CD4-positive, CD25-positive, alpha-beta regulatory T cell (primary cell): ENCODE measurements around the gene ADGRF3. TPM values are rescaled to one million over a fixed set of nuclear protein-coding genes. Genes with fewer than 3 reads are reported as not detected.
"Not testable (repeated sequence)": the region's sequence is repeated elsewhere in the genome, so short reads cannot be mapped to it uniquely, and the experiment has no call there.

Experiments used
- ATAC-seq, 2 donors: fragments of 150-1000 bp; cut with Tn5 transposase; one replicate each; pipeline ENCODE4 v1.10.0; 2021; ENCODE audit warnings: low read depth in 2 of 2, moderate number of reproducible peaks in 2 of 2, moderate library complexity in 1 of 2
- DNase-seq, 3 donors: peaks; one replicate each; pipeline versions ENCODE4 v3.0.0 to v3.0.0-alpha.2; 2012 to 2022; ENCODE audit warnings: mixed read lengths in 1 of 3
- H3K27ac ChIP-seq: one replicate; pipeline ENCODE4 v1.7.0; 2013; ENCODE audit warnings: mild to moderate bottlenecking, low read length; ENCODE audit not compliant: insufficient read depth, poor library complexity, severe bottlenecking
- H3K27me3 ChIP-seq: one replicate; pipeline ENCODE4 v1.7.0; 2013; ENCODE audit warnings: low read length; ENCODE audit not compliant: control insufficient read depth, insufficient read depth
- H3K36me3 ChIP-seq: one replicate; pipeline ENCODE4 v1.7.0; 2013; ENCODE audit warnings: mild to moderate bottlenecking, low read length, moderate library complexity; ENCODE audit not compliant: control insufficient read depth, insufficient read depth
- H3K4me1 ChIP-seq: 2 replicates; pipeline ENCODE4 v1.7.0; 2013; ENCODE audit warnings: mild to moderate bottlenecking, low read length; ENCODE audit not compliant: insufficient read depth, control insufficient read depth, poor library complexity, severe bottlenecking
- H3K4me3 ChIP-seq: one replicate; pipeline ENCODE4 v1.7.0; 2013; ENCODE audit warnings: low read depth, mild to moderate bottlenecking, low read length, moderate library complexity
- H3K9me3 ChIP-seq, 2 experiments: 1 replicate in 1 of 2; 2 replicates in 1 of 2; pipeline ENCODE4 v1.7.0; 2013; ENCODE audit warnings: low read length in 2 of 2, mild to moderate bottlenecking in 1 of 2, moderate library complexity in 1 of 2; ENCODE audit not compliant: control insufficient read depth in 2 of 2
- H3K27ac Mint-ChIP-seq, 3 donors: one replicate each; pipeline ENCODE4 v1.8.0; 2020 to 2022; ENCODE audit warnings: mild to moderate bottlenecking in 3 of 3, mixed read lengths in 3 of 3, moderate library complexity in 2 of 3
- H3K27me3 Mint-ChIP-seq: one replicate; pipeline ENCODE4 v1.8.0; 2022; ENCODE audit warnings: mild to moderate bottlenecking, mixed read lengths
- H3K36me3 Mint-ChIP-seq: one replicate; pipeline ENCODE4 v1.8.0; 2020; ENCODE audit warnings: mixed read lengths
- H3K4me1 Mint-ChIP-seq, 4 donors: one replicate each; pipeline ENCODE4 v1.8.0; 2020 to 2022; ENCODE audit warnings: mixed read lengths in 4 of 4, mild to moderate bottlenecking in 1 of 4
- H3K4me3 Mint-ChIP-seq, 4 donors: one replicate each; pipeline ENCODE4 v1.8.0; 2020 to 2022; ENCODE audit warnings: mild to moderate bottlenecking in 4 of 4, mixed read lengths in 4 of 4, moderate library complexity in 3 of 4
- H3K9me3 Mint-ChIP-seq, 7 donors: one replicate each; pipeline ENCODE4 v1.8.0; 2020 to 2022; ENCODE audit warnings: mixed read lengths in 7 of 7, mild to moderate bottlenecking in 3 of 7, moderate library complexity in 2 of 7
- polyA plus RNA-seq, 4 donors: library from polyadenylated mRNA; unstranded; fragments of 300-500 nt; fragmentation: Illumina TruSeq; gene quantifications; one replicate each; pipeline ENCODE4 v1.2.3, GENCODE V29; 2021
- total RNA-seq: library from RNA; stranded (reverse); gene quantifications from one replicate; pipeline ENCODE4 v1.2.3, GENCODE V29; 2022

Gene ADGRF3
- total and polyA plus RNA-seq, 5 donors from 2014 or later: 0.23 to 1.8 (median 0.37) TPM

DNA sequence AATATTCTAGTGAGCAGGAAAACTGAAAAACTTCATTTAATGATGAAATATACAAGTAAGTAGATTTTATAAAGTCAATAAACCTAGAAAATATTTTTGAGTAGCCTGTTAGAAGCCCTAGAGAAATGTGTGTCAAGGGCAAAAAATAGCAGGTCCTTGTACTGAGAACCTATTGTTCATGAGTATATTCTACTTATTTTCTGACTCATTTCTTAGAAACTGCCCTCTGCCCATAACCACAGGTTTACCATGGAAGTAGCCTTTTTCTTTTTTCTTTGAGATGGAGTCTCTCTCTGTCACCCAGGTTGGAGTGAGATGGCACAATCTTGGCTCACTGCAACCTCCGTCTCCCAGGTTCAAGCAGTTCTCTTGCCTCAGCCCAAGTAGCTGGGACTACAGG, 20.1 kb downstream of the ADGRF3 start:
- Histone ChIP-seq H3K36me3 (no peaks in the 10 kb centered on the region), H3K27ac (no peak overlapping the region), H3K9me3 (no peaks in the 10 kb centered on the region), H3K4me3 (no peak overlapping the region), H3K27me3 (no peaks in the 10 kb centered on the region), H3K4me1 (no peaks in the 10 kb centered on the region)
- H3K27ac Mint-ChIP-seq: no peak overlapping the region
- no peak overlapping the region for H3K4me3 Mint-ChIP-seq
- H3K36me3 Mint-ChIP-seq: no peaks in the 10 kb centered on the region
- H3K4me1 Mint-ChIP-seq: peaks cover 6 to 8% (median 7%) of the 10 kb centered on the region in 4 donors
- H3K9me3 Mint-ChIP-seq: peaks cover 0 to 1% (median 0%) of the 10 kb centered on the region in 7 donors
- no peaks in the 10 kb centered on the region for H3K27me3 Mint-ChIP-seq
- DNase-seq: peak in 1 of 3 donors; percentile 15
- no peak for ATAC-seq

- H3K27me3 ChIP-seq: no peaks in the 10 kb centered on the region
- Mint-ChIP-seq H3K36me3 (no peaks in the 10 kb centered on the region), H3K4me3 (no peak overlapping the region), H3K4me1 (peaks cover 6 to 8% (median 7%) of the 10 kb centered on the region in 4 donors), H3K27ac (no peak overlapping the region), H3K9me3 (peaks cover 0 to 1% (median 0%) of the 10 kb centered on the region in 7 donors), H3K27me3 (no peaks in the 10 kb centered on the region)
- no peaks in the 10 kb centered on the region for H3K9me3 ChIP-seq
- no peak overlapping the region for H3K4me3 ChIP-seq
- H3K27ac ChIP-seq: no peak overlapping the region
- DNase-seq (no peak), ATAC-seq (no peak)
- no peaks in the 10 kb centered on the region for H3K36me3 ChIP-seq
- H3K4me1 ChIP-seq: no peaks in the 10 kb centered on the region
These were observed 20.7 kb downstream of the ADGRF3 start for GRCh38 chr2:26325851-26326250.

- peaks cover 0 to 1% (median 0%) of the 10 kb centered on the region in 7 donors for H3K9me3 Mint-ChIP-seq
- no peaks in the 10 kb centered on the region for H3K27me3 ChIP-seq
- H3K4me1 ChIP-seq: no peaks in the 10 kb centered on the region
- DNase-seq (no peak), ATAC-seq (no peak)
- H3K27ac ChIP-seq: no peak overlapping the region
- H3K4me3 ChIP-seq: no peak overlapping the region
- H3K4me1 Mint-ChIP-seq: peaks cover 2 to 3% (median 3%) of the 10 kb centered on the region in 4 donors
- no peak overlapping the region for H3K27ac Mint-ChIP-seq
- H3K27me3 Mint-ChIP-seq: no peaks in the 10 kb centered on the region
- no peaks in the 10 kb centered on the region for H3K9me3 ChIP-seq
- H3K4me3 Mint-ChIP-seq: no peak overlapping the region
- no peaks in the 10 kb centered on the region for H3K36me3 Mint-ChIP-seq
- no peaks in the 10 kb centered on the region for H3K36me3 ChIP-seq
These were observed 21.7 kb downstream of the ADGRF3 start for GRCh38 chr2:26324903-26325302.

- not testable (repeated sequence) for H3K9me3 ChIP-seq, H3K4me1 ChIP-seq, DNase-seq, H3K4me1 Mint-ChIP-seq, H3K27me3 Mint-ChIP-seq, H3K36me3 Mint-ChIP-seq, H3K27me3 ChIP-seq, H3K9me3 Mint-ChIP-seq, H3K4me3 Mint-ChIP-seq, H3K4me3 ChIP-seq, H3K36me3 ChIP-seq, H3K27ac ChIP-seq, ATAC-seq
- H3K27ac Mint-ChIP-seq: peak overlapping the region in 1 of 3 donors; percentile 51
These were observed 22.1 kb downstream of the ADGRF3 start for GRCh38 chr2:26324479-26324878.

GRCh38 chr2:26318950-26319349, 27.6 kb downstream of the ADGRF3 start:
- no peak overlapping the region for H3K4me3 Mint-ChIP-seq
- H3K27ac Mint-ChIP-seq: no peak overlapping the region
- Histone ChIP-seq H3K9me3 (no peaks in the 10 kb centered on the region), H3K36me3 (no peaks in the 10 kb centered on the region), H3K27ac (no peak overlapping the region), H3K4me1 (no peaks in the 10 kb centered on the region), H3K27me3 (no peaks in the 10 kb centered on the region), H3K4me3 (no peak overlapping the region)
- H3K4me1 Mint-ChIP-seq: peaks cover 0 to 2% (median 0%) of the 10 kb centered on the region in 4 donors
- DNase-seq (no peak), ATAC-seq (no peak)
- peaks cover 0 to 1% (median 0%) of the 10 kb centered on the region in 7 donors for H3K9me3 Mint-ChIP-seq
- no peaks in the 10 kb centered on the region for H3K27me3 Mint-ChIP-seq
- no peaks in the 10 kb centered on the region for H3K36me3 Mint-ChIP-seq

DNA sequence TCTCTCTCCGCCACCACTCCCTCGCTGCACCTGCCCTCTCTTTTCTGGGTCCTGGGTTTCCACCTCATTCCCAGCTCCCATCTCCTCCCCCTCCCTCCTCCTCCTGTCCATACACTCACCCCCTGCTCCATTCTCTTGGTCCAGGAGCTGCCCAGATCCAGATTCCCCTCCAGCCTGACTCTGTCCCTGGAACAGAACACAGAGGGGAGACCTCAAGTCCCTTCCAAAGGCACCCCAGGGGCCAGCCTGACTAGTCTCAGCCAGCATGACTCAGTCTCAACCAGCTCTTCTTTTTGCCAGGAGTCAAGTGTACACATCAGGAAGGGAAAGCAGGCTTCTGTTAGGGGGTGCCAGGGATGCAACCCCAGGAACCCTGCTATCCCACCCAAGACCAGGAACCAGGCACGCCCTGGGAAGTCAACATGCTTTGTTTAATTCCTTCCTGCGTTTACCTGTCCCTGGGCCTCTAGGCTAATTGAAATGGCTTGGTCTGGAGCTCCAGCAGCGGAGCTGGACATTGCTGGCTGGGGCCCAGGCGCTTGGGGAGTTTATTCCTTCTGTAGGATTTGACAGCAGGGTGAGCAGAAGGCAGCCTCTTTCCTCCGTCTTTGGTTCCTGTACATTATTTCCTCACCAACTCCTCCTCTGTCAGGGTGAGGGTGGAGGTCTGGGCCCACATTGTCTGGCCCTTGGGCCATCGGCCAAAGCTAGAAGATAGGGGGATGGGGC, 29.0 kb downstream of the ADGRF3 start:
- no peak for ATAC-seq
- Mint-ChIP-seq H3K4me1 (peaks cover 0 to 2% (median 0%) of the 10 kb centered on the region in 4 donors), H3K27me3 (no peaks in the 10 kb centered on the region), H3K9me3 (peaks cover 0 to 1% (median 0%) of the 10 kb centered on the region in 7 donors), H3K36me3 (no peaks in the 10 kb centered on the region), H3K4me3 (no peak overlapping the region), H3K27ac (no peak overlapping the region)
- Histone ChIP-seq H3K9me3 (no peaks in the 10 kb centered on the region), H3K27me3 (no peaks in the 10 kb centered on the region), H3K27ac (no peak overlapping the region), H3K4me3 (no peak overlapping the region), H3K4me1 (no peaks in the 10 kb centered on the region), H3K36me3 (no peaks in the 10 kb centered on the region)
- no peak for DNase-seq

GRCh38 chr2:26316845-26317244, 29.7 kb downstream of the ADGRF3 start:
- Mint-ChIP-seq H3K9me3 (peaks cover 0 to 1% (median 0%) of the 10 kb centered on the region in 7 donors), H3K27ac (no peak overlapping the region), H3K36me3 (no peaks in the 10 kb centered on the region), H3K4me3 (no peak overlapping the region), H3K4me1 (peaks cover 0 to 2% (median 0%) of the 10 kb centered on the region in 4 donors), H3K27me3 (no peaks in the 10 kb centered on the region)
- ATAC-seq (no peak), DNase-seq (no peak)
- Histone ChIP-seq H3K27me3 (no peaks in the 10 kb centered on the region), H3K36me3 (no peaks in the 10 kb centered on the region), H3K27ac (no peak overlapping the region), H3K4me3 (no peak overlapping the region), H3K4me1 (no peaks in the 10 kb centered on the region), H3K9me3 (no peaks in the 10 kb centered on the region)

GRCh38 chr2:26316041-26316440, 30.5 kb downstream of the ADGRF3 start:
- Histone ChIP-seq H3K9me3 (no peaks in the 10 kb centered on the region), H3K4me3 (no peak overlapping the region), H3K36me3 (no peaks in the 10 kb centered on the region), H3K4me1 (no peaks in the 10 kb centered on the region), H3K27me3 (no peaks in the 10 kb centered on the region), H3K27ac (no peak overlapping the region)
- H3K36me3 Mint-ChIP-seq: no peaks in the 10 kb centered on the region
- peak in 1 of 3 donors; percentile 32 for DNase-seq
- H3K9me3 Mint-ChIP-seq: peaks cover 0 to under 1% (median 0%) of the 10 kb centered on the region in 7 donors
- no peak overlapping the region for H3K4me3 Mint-ChIP-seq
- H3K4me1 Mint-ChIP-seq: peaks cover 0 to 2% (median 0%) of the 10 kb centered on the region in 4 donors
- H3K27me3 Mint-ChIP-seq: no peaks in the 10 kb centered on the region
- ATAC-seq: no peak
- no peak overlapping the region for H3K27ac Mint-ChIP-seq
